Measurements from ENCODE around the gene MAFG. TPM values are rescaled to one million over a fixed set of nuclear protein-coding genes. Genes with fewer than 3 reads are reported as not detected.
A peak's percentile ranks its signal among the peaks of the same experiment; 100 is the strongest.

The MAFG gene
- total and polyA plus RNA-seq, 2 of the 13 experiments (the other 11 are each of a cell fraction or from before 2014, with no cell fraction given): 14.5 to 20.0 TPM

GRCh38 chr17:81909966-81910839, 17.3 kb downstream of the MAFG start (continued):
- no peak for TF ChIP-seq GMEB2 (CRISPR knock-in tag; IDR thresholded peaks at IDR 0.05; ENCODE audit: low read depth)
- TF ChIP-seq, protein P1, sequence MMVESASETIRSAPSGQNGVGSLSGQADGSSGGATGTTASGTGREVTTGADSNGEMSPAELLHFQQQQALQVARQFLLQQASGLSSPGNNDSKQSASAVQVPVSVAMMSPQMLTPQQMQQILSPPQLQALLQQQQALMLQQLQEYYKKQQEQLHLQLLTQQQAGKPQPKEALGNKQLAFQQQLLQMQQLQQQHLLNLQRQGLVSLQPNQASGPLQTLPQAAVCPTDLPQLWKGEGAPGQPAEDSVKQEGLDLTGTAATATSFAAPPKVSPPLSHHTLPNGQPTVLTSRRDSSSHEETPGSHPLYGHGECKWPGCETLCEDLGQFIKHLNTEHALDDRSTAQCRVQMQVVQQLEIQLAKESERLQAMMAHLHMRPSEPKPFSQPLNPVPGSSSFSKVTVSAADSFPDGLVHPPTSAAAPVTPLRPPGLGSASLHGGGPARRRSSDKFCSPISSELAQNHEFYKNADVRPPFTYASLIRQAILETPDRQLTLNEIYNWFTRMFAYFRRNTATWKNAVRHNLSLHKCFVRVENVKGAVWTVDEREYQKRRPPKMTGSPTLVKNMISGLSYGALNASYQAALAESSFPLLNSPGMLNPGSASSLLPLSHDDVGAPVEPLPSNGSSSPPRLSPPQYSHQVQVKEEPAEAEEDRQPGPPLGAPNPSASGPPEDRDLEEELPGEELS (CRISPR knock-in tag; IDR thresholded peaks at IDR 0.05): peak; percentile 85
- TF ChIP-seq ZNF501 (CRISPR knock-in tag; IDR thresholded peaks at IDR 0.05): peak; percentile 88
- no peak; the same call in 1 of the 2 replicates for TF ChIP-seq ZNF550 (CRISPR knock-in tag; IDR thresholded peaks at IDR 0.05; ENCODE audit: borderline replicate concordance)
- TF ChIP-seq ZNF7 (CRISPR knock-in tag; IDR thresholded peaks at IDR 0.05): no peak
- no peak for TF ChIP-seq SP1 (IDR thresholded peaks at IDR 0.05)
- peak; percentile 34; the same call in 1 of the 2 replicates for TF ChIP-seq SP1 (CRISPR knock-in tag; IDR thresholded peaks at IDR 0.05)
- TF ChIP-seq ZBTB7B (CRISPR knock-in tag; IDR thresholded peaks at IDR 0.05): peak; percentile 51; the same call in 1 of the 2 replicates
- peak; percentile 93 for TF ChIP-seq ZNF264 (CRISPR knock-in tag; IDR thresholded peaks at IDR 0.05)
- peak; percentile 92 for TF ChIP-seq IKZF5 (CRISPR knock-in tag; IDR thresholded peaks at IDR 0.05)
- peak; percentile 59 for TF ChIP-seq ISL2 (CRISPR knock-in tag; IDR thresholded peaks at IDR 0.05)
- no peak for TF ChIP-seq FOXP1 (IDR thresholded peaks at IDR 0.05)
- peak; percentile 49 for TF ChIP-seq FOXP1 (CRISPR knock-in tag; IDR thresholded peaks at IDR 0.05)
- TF ChIP-seq HOXA5 (CRISPR knock-in tag; IDR thresholded peaks at IDR 0.05): peak; percentile 81
- TF ChIP-seq, protein P2, sequence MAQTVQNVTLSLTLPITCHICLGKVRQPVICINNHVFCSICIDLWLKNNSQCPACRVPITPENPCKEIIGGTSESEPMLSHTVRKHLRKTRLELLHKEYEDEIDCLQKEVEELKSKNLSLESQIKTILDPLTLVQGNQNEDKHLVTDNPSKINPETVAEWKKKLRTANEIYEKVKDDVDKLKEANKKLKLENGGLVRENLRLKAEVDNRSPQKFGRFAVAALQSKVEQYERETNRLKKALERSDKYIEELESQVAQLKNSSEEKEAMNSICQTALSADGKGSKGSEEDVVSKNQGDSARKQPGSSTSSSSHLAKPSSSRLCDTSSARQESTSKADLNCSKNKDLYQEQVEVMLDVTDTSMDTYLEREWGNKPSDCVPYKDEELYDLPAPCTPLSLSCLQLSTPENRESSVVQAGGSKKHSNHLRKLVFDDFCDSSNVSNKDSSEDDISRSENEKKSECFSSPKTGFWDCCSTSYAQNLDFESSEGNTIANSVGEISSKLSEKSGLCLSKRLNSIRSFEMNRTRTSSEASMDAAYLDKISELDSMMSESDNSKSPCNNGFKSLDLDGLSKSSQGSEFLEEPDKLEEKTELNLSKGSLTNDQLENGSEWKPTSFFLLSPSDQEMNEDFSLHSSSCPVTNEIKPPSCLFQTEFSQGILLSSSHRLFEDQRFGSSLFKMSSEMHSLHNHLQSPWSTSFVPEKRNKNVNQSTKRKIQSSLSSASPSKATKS (CRISPR knock-in tag; IDR thresholded peaks at IDR 0.05): no peak
- TF ChIP-seq NONO (IDR thresholded peaks at IDR 0.05): no peak
- TF ChIP-seq NONO (CRISPR knock-in tag; conservative IDR thresholded peaks at IDR 0.05): peak; percentile 98
- no peak; the same call in 1 of the 2 replicates for TF ChIP-seq NFYB (CRISPR knock-in tag; IDR thresholded peaks at IDR 0.05)
- TF ChIP-seq NFATC3 (CRISPR knock-in tag; IDR thresholded peaks at IDR 0.05): 0 out of 2 replicates have a peak, but pooled peaks have one; percentile 37
- TF ChIP-seq, protein P3, sequence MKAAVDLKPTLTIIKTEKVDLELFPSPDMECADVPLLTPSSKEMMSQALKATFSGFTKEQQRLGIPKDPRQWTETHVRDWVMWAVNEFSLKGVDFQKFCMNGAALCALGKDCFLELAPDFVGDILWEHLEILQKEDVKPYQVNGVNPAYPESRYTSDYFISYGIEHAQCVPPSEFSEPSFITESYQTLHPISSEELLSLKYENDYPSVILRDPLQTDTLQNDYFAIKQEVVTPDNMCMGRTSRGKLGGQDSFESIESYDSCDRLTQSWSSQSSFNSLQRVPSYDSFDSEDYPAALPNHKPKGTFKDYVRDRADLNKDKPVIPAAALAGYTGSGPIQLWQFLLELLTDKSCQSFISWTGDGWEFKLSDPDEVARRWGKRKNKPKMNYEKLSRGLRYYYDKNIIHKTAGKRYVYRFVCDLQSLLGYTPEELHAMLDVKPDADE (CRISPR knock-in tag; IDR thresholded peaks at IDR 0.05): no peak
- TF ChIP-seq SAP130 (CRISPR knock-in tag; IDR thresholded peaks at IDR 0.05; ENCODE audit: low read depth): peak; percentile 99
- TF ChIP-seq HOXA3 (CRISPR knock-in tag; IDR thresholded peaks at IDR 0.05): peak; percentile 90
- TF ChIP-seq FOXM1 (CRISPR knock-in tag; IDR thresholded peaks at IDR 0.05): no peak
- TF ChIP-seq ATF1 (CRISPR knock-in tag; IDR thresholded peaks at IDR 0.05): no peak

All from HepG2 (cell line).